Activated CD8-positive, alpha-beta memory T cell treated with anti-CD3 and anti-CD28 coated beads for 24 hours (primary cell): ENCODE results near the gene ACSL3.
"Not testable (repeated sequence)": the region's sequence is repeated elsewhere in the genome, so short reads cannot be mapped to it uniquely, and the experiment has no call there.

ENCODE experiments used
- DNase-seq: peaks from one replicate; pipeline ENCODE4 v3.0.0-alpha.2; 2020

ACSL3 gene

DNA sequence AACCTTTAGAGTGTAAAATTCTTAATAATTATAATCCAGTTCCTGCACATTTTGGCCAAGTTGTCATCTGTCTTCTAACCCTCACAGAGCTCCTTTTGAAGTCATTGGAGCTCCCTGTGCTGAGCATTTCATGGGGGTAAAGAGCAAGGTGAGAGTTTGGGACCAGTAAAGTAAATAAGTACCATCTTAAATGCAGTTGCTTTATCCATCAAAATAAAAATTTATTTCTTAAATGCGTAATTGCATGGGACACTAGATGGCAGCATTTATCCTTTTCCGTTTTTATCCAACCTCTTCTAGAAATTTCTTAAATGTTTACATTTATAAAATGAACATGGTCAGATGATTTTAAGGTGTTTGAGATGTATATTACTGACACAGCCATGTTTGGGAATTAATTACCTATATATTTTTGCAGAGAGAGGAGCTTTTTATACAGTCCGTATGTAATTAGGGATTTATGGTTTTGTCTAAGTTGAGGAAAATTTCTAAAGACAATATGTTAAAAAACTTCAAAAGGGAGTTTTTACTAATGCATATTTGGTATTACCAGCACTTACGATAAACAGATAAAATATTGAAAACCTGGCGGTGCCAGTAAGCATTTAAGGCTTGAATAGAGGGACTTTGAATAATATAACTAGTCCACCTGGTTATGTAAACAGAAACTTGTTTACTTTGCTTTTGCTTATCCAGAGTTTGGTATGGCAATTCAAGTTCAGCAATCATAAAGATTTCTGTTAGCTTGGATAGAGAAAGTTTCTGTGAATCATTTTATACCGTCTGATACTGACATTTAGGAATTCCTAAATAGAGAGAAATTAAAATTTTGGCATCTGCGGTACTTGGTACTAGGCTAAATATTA lies 54.5 kb downstream of the ACSL3 start:
- no peak for DNase-seq

DNA sequence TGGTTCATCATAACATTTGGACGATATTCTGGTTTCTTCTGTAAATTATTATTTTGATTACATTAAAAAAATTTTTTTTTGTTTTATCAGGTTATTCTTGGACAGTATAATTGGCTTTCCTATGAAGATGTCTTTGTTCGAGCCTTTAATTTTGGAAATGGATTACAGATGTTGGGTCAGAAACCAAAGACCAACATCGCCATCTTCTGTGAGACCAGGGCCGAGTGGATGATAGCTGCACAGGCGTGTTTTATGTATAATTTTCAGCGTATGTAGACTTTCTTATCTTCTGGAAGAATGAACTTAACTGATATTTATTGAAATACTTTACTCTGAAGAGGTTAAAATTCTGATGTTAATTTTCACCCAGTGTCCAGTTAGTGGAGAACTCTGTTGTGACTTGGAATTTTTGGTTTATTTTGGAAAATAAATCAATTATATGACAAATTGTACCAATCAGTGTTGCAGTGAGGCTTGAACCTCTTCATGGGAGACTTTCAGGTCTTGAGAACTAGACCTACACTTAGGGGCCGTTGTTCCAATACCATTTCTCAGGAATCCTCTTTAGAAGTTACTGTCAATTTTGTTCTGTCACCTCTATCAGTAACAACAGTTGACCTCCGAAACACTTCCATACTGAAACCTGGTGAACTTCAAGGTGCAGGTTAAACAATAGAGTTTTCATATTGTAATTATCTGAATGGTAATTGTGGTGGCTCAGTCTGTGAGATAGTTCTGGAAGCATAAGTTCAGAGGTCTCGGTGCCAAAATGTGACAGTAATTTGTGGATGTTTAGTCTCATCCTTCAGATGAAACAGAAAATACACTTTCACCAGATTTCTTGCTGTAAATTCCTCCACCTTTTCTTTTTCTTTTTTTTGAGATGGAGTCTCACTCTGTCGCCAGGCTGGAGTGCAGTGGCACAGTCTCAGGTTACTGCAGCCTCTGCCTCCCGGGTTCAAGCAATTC lies 55.7 kb downstream of the ACSL3 start:
- no peak for DNase-seq

DNA sequence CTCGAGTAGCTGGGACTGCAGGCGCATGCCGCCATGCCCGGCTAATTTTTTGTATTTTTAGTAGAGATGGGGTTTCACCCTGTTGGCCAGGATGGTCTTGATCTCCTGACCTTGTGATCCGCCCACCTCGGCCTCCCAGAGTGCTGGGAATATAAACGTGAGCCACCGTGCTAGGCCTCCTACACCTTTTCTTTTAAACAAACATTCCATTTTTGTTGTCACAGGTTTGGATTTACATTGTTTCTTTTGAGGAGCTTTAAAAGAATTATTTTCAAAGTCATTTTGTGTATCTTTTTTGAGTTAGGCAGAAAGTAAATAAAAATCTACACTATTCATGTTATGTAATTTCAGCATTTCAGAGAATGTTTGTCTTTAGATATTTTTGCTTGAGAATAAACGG lies 56.4 kb downstream of the ACSL3 start:
- not testable (repeated sequence) for DNase-seq

DNA sequence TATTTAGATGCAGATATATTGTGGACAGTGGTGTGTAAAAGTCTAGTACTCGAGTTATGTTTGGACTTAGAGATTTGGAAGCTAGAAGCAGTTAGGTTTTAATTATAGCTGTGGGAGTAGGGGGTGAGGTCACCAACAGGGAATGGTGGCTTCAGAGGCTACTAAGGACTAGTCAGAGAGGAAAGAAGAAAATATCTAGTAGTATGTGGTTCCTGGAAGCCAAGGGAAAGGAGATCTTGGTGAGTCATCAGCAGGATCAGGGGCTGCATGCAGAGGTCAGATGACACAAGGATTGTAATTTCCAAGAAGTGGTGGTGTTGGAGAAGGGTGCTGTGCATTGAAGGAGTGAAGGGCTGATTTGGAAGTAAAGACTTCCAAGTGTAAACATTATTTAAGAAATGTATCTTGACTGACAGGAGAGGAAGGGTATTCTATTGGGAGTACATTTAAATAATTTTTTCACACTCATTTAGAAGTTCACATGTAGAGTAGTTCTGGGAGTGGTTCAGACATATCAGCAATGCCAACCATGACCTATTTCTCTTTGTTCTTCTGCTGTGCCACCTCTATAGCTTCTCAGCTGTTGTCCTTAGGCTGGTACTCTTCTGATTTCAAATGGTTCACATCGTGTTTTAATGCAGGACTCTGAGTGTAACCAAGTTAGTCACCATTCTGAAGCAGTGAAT lies 59.1 kb downstream of the ACSL3 start:
- no peak for DNase-seq

DNA sequence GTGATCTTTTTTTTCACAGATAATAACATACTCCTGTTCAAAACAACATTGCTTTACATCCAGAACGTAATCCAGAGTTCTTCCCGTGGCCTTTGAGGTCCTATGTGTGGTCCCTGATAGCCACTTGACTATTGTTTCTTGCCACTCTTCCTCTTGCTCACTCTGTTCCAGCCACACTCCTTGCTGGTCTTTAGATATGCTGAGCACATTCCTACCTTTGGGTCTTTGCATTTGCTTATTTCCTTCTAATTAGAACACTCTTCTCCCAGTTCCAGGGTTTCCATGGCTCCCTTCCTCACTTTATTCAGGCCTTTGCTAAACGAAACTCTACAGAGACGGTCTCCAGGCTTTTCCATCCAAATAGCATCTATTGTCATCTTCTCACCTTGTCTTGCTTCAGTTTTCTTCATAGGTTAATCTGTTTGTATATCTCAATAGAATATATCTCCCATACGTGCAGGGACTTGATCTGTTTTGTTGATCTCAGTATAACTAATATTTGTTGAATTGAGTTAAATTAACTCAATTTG lies 59.9 kb downstream of the ACSL3 start:
- DNase-seq = no peak

DNA sequence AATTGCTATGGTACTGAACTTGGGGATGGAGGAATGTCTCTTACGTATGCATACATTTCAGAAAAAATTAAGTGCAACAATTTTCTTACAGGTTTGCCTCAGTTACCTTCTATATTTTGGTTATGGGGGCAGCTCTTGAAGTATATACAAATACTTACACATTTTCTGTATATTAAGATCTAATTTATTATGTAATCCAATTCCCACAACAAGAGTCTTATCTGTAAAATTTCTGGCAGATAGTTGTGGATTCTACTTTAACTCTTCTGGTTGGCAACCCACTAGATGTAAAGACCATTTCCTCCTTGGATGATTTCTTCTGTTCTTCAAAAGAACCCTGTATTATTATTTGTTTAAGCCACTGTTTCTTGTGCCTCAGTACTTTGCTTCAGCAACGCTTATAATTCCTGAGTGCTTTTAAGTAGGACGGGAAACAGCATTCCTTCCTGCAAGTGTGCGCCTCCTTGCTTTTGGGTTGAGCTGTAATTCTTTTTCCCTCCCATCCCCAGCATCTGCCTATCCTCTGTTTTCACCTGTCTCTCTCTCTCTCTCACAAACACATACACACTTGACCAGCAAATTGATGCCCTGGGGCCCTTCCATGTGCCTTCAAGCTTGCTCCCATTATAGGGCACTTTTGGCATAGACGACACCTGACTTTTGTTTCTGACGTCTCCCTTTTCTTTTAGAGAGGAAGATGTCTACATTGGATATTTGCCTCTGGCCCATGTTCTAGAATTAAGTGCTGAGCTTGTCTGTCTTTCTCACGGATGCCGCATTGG lies 61.4 kb downstream of the ACSL3 start:
- no peak for DNase-seq

DNA sequence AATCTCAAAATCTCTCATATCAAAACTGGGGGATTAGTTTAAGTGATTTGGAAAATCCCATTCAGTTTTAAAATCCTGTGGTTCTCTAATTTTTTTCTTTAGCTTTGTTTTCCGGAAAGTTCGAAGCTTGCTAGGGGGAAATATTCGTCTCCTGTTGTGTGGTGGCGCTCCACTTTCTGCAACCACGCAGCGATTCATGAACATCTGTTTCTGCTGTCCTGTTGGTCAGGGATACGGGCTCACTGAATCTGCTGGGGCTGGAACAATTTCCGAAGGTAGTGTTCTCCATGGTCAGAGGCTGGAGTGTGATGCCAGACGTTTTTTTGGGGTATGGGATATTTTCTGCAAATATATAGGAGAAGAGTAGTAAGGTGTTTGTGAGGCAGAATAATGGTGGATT lies 66.1 kb downstream of the ACSL3 start:
- DNase-seq = no peak

DNA sequence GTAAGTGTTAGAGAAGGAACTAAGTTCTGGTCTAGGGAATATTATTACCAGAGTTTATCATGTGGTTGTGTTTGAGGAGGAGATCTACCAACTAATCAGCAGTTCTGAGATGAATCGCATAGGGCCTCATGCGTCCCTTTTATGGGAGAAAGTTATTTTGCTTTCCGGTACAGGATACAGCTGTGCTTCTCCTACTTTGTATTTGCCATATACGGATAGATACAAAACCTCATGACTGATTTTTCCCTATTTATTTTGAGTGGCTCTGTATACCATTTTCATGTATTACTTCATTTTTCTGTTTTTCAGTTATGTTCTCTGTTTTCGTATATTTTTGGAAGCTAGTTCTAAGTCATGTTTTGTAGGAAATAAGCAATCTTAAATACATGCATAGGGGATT lies 66.8 kb downstream of the ACSL3 start:
- DNase-seq = no peak

DNA sequence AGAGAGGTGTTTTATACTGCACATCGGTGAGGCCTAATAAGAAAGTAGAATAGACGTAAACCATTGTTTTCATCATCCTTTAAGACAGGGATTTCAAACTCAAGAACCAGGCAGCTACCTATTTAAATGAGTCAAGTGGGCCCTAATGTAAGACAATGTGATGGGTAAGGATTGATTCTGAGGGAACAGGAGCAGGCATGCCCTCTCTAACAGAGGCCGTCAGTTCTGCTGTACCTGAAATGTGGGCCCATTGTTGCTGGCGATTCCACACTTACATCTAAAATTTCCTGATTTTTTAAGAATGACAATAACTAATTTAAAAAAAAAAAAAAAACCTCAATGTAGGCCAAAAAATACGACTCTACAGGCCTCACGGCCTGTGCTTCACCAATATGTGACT lies 67.5 kb downstream of the ACSL3 start:
- no peak for DNase-seq

DNA sequence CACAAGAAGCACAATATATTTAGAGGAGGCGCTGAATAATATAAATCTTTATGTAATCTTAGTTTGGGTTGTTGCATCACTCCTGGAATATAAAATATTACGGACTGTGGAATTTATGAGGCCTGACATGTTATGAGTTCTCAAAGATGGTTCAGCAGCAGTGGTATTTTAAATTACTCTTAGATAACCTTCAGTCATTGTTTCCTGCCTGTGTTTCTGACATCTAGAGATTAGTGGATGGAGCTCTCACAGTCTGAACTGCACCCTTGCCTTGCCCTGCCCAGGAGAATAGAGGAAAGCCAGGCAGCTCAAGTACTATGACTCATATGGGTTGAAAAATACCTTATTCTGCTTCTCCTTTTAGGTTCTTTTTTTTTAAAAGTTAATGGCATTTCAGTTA lies 70.0 kb downstream of the ACSL3 start:
- DNase-seq = no peak

DNA sequence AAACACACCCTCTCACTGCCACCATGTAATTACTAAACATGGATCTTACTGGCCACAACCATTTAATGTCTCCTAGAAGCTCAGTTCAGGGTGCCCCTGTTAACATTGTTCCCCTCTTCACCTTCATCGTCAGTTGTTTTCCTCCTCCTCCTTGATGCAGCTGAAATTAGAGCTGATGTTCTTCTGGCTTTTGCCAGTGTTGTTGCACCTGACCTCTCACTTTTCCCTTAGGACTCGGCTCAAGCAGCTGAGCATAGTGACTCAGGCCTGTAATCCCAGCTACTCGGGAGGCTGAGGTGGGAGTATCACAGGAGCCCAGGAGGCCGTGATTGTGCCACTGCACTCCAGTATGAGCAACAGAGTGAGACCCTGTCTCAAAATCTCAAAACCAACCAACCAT lies 70.8 kb downstream of the ACSL3 start:
- DNase-seq = no peak

DNA sequence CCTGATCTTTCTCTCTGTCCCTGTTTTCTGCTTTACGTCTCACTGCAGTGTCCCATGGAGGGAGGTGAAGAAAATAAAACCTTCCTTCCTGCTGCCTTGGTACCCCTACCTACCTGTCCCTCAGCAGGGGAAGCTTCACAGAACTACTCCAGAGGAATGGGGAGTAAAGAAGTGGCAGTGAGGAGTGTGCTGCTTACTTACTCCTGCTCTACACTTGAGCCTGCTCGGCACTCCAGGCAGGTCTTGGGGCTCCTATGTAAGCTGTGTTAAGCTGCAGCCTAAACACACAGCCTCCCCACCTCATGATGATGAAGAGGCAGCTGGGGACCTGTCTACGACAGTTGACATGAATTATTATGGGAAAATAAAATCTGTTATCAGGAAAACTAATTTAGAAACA lies 72.6 kb downstream of the ACSL3 start:
- DNase-seq = no peak

DNA sequence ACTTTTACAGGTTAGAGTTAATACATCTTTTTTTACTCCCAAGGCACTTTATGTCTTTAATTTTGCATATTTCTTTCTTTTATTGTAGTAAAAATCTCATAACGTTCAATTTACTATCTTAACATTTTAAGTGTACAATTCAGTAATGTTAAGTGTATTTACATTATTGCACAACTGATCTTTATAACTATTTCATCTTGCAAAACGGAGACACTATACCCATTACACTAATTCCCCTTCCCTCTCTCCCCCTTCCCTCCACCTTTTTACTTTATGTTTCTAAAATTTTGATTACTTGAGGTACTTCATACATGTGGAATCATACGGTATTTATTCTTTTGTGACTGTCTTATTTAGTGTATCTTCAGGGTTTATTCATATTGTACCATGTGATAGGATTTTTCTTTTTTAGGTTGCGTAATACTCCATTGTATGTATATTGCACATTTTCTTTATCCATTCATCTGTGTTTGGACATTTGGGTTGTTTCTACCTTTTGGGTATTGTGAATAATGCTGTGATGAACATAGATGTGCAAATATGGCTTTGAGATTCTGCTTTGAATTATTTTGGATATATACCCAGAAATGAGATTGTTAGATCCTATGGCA lies 75.0 kb downstream of the ACSL3 start:
- no peak for DNase-seq

DNA sequence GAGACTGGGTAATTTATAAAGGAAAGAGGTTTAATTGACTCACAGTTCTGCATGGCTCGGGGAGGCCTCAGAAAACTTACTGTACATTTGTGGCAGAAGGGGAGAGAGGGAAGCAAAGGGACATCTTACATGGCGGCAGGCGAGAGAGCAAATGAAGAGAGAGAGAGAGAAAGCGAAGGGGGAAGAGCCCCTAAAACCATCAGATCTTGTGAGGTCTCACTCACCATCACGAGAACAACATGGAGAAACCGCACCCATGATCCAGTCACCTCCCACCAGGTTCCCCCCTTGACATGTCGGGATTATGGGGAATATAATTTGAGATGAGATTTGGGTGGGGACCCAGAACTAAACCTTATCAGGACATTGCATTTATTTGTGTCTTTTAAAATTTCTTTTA lies 75.9 kb downstream of the ACSL3 start:
- DNase-seq = no peak

DNA sequence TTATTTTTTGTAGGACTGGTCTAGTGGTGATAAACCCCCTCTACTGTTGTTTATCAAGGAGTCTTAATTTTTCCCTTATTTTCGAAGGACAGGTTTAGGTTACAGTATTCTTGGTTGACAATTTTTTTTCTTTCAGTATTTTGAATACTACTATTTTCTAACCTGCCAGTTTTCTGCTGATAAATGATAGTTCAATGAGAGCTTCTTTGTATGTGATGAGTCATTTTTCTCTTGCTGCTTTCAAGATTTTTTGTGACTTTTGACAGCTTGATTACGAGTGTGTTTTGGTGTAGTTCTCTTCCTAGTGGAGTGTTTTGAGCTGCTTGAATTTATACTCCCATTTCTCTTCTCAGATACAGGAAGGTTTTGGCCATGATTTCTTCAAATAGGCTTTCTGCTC lies 77.5 kb downstream of the ACSL3 start:
- no peak for DNase-seq

DNA sequence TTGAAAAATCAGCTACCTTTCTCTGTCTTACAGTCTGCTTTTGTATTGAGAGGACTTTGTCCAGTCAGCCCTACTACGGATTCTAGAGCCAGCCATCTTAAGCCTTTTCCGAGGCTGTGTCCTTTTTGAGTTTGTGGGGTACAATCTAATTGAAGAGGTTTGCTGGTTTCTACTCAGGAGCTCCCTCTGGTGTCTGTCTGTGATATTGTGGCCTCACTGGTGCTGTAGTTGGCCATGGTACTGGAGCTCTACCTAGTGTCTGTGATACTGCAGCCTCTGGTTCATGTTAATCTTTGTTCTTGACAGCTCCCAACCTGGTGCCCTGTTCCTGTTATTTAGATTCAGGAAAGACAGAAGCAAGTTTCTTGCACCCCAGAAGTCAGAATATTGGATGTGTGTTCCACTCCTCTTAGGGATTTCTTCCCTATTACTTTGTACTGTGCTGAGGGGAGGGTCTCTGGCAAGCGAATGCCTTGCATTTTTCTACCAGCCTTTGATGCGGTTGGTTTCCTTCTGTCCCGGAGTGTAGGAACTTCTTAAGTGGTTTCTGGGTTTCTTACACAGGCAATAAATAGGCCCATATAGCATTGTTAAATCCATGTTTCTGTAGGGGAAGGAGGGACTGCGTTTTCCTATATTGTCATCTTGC lies 78.5 kb downstream of the ACSL3 start:
- peak; percentile 78 for DNase-seq

DNA sequence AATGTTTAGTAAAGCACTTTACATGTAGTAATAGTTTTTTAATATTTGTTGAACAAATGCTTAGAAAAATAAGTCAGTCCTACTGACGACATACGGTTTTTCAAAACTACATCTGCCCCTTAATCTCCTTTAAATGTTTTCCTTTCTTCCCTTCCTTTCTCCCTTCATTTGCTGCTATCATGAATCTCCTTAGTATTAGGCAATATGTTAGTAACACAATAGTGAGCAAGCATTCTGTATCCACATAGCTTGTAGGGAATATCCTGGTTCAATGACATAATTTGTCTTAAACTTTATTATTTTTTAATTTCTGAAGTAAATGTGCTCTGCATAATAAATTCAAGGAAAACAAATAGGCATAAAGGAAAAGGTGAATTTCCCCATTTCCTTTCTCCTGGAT lies 79.1 kb downstream of the ACSL3 start:
- DNase-seq = no peak

DNA sequence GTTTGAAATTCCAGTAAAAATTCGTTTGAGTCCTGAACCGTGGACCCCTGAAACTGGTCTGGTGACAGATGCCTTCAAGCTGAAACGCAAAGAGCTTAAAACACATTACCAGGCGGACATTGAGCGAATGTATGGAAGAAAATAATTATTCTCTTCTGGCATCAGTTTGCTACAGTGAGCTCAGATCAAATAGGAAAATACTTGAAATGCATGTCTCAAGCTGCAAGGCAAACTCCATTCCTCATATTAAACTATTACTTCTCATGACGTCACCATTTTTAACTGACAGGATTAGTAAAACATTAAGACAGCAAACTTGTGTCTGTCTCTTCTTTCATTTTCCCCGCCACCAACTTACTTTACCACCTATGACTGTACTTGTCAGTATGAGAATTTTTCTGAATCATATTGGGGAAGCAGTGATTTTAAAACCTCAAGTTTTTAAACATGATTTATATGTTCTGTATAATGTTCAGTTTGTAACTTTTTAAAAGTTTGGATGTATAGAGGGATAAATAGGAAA lies 80.7 kb downstream of the ACSL3 start:
- no peak for DNase-seq

DNA sequence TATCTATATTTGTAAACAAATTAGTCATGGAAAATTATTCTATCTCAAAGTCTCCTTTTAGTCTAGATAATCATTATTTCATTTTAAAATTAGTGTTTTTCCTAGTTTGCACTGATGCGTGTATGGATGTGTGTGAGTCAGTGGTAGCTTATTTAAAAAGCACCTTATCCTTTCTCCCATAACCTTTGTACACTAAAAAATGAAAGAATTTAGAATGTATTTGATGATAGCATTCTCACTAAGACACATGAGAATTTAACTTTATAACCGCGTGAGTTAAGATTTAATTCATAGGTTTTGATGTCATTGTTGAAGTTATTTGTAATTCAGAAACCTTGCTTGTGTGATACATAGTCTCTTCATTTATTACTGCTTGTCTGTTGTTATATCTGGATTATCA lies 81.7 kb downstream of the ACSL3 start:
- no peak for DNase-seq

DNA sequence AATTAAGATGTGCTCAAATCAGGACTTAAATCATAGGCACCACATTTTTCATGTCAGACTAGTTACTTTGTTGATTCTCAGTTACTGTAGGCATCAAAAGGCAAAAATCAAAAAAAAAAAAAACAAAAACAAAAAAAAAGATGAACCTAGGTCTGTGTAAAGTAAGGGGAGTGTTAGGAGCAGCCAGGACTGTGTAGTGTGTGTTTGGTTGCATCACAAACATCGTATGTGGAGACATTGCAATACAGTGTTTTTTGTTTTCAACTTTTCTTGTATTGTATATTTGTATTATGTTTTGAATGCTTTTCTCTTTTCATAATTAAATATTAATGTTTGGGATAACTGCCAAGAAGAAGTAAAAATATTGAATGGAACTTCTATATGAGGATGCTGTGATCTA lies 82.1 kb downstream of the ACSL3 start:
- no peak for DNase-seq

DNA sequence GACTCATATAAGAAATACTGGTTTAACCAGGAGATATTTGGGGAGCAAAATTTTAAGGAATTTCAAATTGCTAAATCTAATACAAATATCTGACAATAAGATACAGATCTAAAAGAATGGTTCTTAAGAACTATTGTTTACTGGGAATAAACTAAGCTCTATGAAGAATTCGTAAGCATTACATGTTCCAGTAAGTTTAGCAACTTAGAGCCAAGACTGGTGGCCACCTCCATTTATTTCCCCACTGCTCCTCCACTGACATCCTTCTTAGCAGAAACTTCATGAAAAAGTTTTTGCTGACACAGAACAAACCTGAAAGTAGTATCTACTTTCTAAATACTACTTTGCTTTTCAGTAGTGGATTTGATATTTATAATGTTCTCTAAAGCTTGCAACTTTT lies 83.0 kb downstream of the ACSL3 start:
- no peak for DNase-seq
